BE2C (cell line): ENCODE results near the gene SPSB3. TPM values are rescaled to one million over a fixed set of nuclear protein-coding genes. Genes with fewer than 3 reads are reported as not detected.

Experiments
- DNase-seq: peaks from one replicate; pipeline ENCODE4 v3.0.0-alpha.2; 2020
- H3K27me3 ChIP-seq: fragments of 250-450 bp; sonication (Bioruptor Pico); 2 replicates; pipeline ENCODE4 v1.5.1; 2020; ENCODE audit warnings: mild to moderate bottlenecking
- H3K36me3 ChIP-seq: fragments of 250-450 bp; sonication (Bioruptor Pico); 2 replicates; pipeline ENCODE4 v1.5.1; 2020; ENCODE audit warnings: mild to moderate bottlenecking
- H3K4me1 ChIP-seq: fragments of 250-450 bp; sonication (Bioruptor Pico); 2 replicates; pipeline ENCODE4 v1.5.1; 2020
- H3K4me3 ChIP-seq: 2 replicates; pipeline ENCODE4 v1.5.1; 2011; ENCODE audit warnings: low read depth, low read length
- H3K9me3 ChIP-seq: fragments of 250-450 bp; sonication (Bioruptor Pico); 2 replicates; pipeline ENCODE4 v1.5.1; 2020
- CTCF ChIP-seq: IDR thresholded peaks from 2 replicates; pipeline ENCODE4 v1.5.1; 2012; ENCODE audit warnings: mild to moderate bottlenecking, low read depth, low read length
- polyA plus RNA-seq: library from polyadenylated mRNA; unstranded; fragments of >200 nt; gene quantifications from one replicate; pipeline ENCODE4 v1.2.1, GENCODE V29; 2012; ENCODE audit warnings: low read depth, missing spikeins; ENCODE audit not compliant: insufficient read length, insufficient read depth

The SPSB3 gene
- 95.7 TPM for polyA plus RNA-seq

- TF ChIP-seq CTCF, result no peak
- Histone ChIP-seq H3K4me3 (peak within 1 kb of the TSS; percentile 96), H3K36me3 (peaks cover 18% of the 10 kb centered on the region), H3K9me3 (no peaks in the 10 kb centered on the region), H3K4me1 (no peaks in the 10 kb centered on the region), H3K27me3 (no peaks in the 10 kb centered on the region)
- DNase-seq, result peak; percentile 100
Observed at GRCh38 chr16:1782408-1783264, at the start of gene SPSB3, which contains the start of gene NUBP2. Gene SPSB3, minus strand, starts transcription at chr16:1782571. Its CDS starts 1,088 bp downstream, at chr16:1781483. Gene NUBP2, plus strand, starts transcription at chr16:1782960. Its CDS starts 61 bp downstream, at chr16:1783021.

GRCh38 chr16:1831186-1832075 is 49.1 kb upstream of the SPSB3 start:
- no peak for DNase-seq
- TF ChIP-seq CTCF, result no peak

GRCh38 chr16:1830213-1830612 is 47.8 kb upstream of the SPSB3 start:
- TF ChIP-seq CTCF, result no peak

More at GRCh38 chr16:1831186-1832075, 49.1 kb upstream of the SPSB3 start:
- Histone ChIP-seq H3K4me3 (no peak overlapping the region), H3K36me3 (peaks cover 10% of the 10 kb centered on the region), H3K4me1 (peaks cover 2% of the 10 kb centered on the region; the same call in 1 of the 2 replicates), H3K9me3 (no peaks in the 10 kb centered on the region), H3K27me3 (no peaks in the 10 kb centered on the region)

GRCh38 chr16:1828645-1829410 is 46.5 kb upstream of the SPSB3 start:
- Histone ChIP-seq H3K4me3 (peak overlapping the region; percentile 97), H3K4me1 (peaks cover 2% of the 10 kb centered on the region; the same call in 1 of the 2 replicates), H3K27me3 (no peaks in the 10 kb centered on the region), H3K36me3 (peaks cover 10% of the 10 kb centered on the region), H3K9me3 (no peaks in the 10 kb centered on the region)
- TF ChIP-seq CTCF, result no peak
- no peak for DNase-seq

More at GRCh38 chr16:1830213-1830612, 47.8 kb upstream of the SPSB3 start:
- H3K4me3 ChIP-seq, result no peak overlapping the region
- H3K9me3 ChIP-seq, result no peaks in the 10 kb centered on the region
- peaks cover 10% of the 10 kb centered on the region for H3K36me3 ChIP-seq
- no peaks in the 10 kb centered on the region for H3K27me3 ChIP-seq
- H3K4me1 ChIP-seq, result peaks cover 2% of the 10 kb centered on the region; the same call in 1 of the 2 replicates
- no peak for DNase-seq

- no peaks in the 10 kb centered on the region for H3K4me1 ChIP-seq
- DNase-seq, result peak; percentile 93
Observed at GRCh38 chr16:1826691-1827573, 44.6 kb upstream of the SPSB3 start, which contains the start of the genes FAHD1 and HAGH. Gene FAHD1, plus strand, starts transcription at chr16:1827206. Its CDS starts 33 bp downstream, at chr16:1827239. Gene HAGH, minus strand, starts transcription at chr16:1826825. Its CDS starts 38 bp downstream, at chr16:1826787.

More at GRCh38 chr16:1826691-1827573, 44.6 kb upstream of the SPSB3 start, which contains the start of the genes FAHD1 and HAGH:
- Histone ChIP-seq H3K36me3 (peaks cover 12% of the 10 kb centered on the region), H3K4me3 (peak within 1 kb of the TSS; percentile 97), H3K27me3 (no peaks in the 10 kb centered on the region), H3K9me3 (no peaks in the 10 kb centered on the region)
- TF ChIP-seq CTCF, result no peak
